ENCODE data around the gene PCBP1.

GRCh38 chr2:70094978-70095719 lies 7.9 kb downstream of the PCBP1 start:
- no peak for TF ChIP-seq CTCF (IDR thresholded peaks at IDR 0.05)
- no peak for TF ChIP-seq POLR2AphosphoS5 (IDR thresholded peaks at IDR 0.05; ENCODE audit: low read depth, low read length)
- no peak for TF ChIP-seq REST (IDR thresholded peaks at IDR 0.05; ENCODE audit: insufficient read depth in 1 of 2, low read depth in 2 of 2, low read length in 1 of 2)
- TF ChIP-seq TCF7L2 (IDR thresholded peaks at IDR 0.05; ENCODE audit: low read depth, low read length): no peak
- no peak for TF ChIP-seq SIN3A (IDR thresholded peaks at IDR 0.05; ENCODE audit: borderline replicate concordance, insufficient read depth, low read depth, low read length)
